A172 (cell line): ENCODE measurements around the gene GALNT12. TPM values are rescaled to one million over a fixed set of nuclear protein-coding genes. Genes with fewer than 3 reads are reported as not detected.

Experiments used
- DNase-seq: peaks from one replicate; pipeline ENCODE4 v3.0.0-alpha.2; 2015; ENCODE audit warnings: low spot score
- total RNA-seq: library from RNA; depleted of rRNA; stranded (reverse); fragments of >200 nt; shearing (Covaris generic); gene quantifications from 2 replicates; pipeline ENCODE4 v1.2.3, GENCODE V29; 2014

GALNT12 gene
- total RNA-seq, 1 experiment from 2014 or later, result 5.4 TPM

GRCh38 chr9:98804083-98804482, 3.4 kb upstream of the GALNT12 start:
- DNase-seq, result no peak

DNA sequence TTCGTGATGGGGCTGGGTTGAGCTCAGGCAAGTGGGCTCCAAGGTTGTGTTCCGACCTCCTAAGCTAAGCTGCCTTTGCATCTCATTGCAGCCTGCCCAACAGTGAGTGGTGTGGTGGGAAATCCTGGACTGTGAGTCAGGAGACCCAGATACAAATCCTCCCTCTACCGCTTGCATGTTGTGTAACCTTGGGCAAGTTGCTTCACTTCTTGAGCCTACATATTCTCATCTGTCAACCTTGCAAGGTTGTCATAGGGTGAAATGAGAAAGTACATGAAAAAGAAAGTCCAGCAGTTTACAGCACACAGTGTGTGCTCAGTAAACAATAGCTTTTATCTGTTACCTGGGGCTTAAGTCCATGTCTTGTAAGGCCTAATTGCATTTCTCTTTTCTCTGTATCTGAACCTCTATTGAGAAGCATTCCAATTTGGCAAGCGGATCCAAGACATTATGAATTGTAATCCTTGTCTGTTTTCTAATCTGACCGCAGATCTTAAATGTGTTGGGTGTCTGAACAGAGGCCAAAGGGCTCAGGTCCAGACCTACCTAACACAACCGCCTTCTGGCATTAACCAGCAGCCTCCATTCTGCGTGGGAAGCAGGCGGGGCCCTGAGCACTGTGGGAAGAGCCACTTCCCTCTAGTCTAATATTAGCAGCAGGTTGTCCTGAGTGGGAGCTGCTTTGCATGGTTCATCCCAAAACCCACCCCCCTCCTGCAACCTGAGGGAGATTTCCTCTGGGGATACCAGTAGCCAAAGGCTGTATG, 1.8 kb upstream of the GALNT12 start:
- no peak for DNase-seq

- DNase-seq, result no peak
These were observed 955 bp upstream of the GALNT12 start for GRCh38 chr9:98806394-98807035.

GRCh38 chr9:98807814-98808195, 335 bp downstream of the GALNT12 start:
- DNase-seq, result no peak

DNA sequence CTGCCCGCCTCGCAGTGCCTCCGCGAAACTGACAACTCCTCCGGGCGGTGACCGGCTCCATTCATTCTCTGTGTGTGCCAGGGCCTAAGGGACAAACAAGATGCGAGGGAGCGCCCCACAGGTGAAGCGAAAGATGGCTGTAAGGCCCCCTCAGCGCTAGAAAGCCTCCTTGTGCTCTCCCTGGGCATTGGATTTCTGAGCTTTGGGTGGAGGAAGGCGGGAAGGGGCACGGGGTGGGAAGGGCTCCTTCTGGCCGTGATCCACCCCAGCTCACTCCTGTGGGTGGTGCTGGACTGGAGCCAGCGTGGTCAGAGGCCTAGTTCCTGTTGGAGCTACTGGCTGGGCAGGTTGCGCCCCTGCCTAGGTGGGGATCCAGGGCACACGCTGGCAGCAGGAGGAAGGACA, 943 bp downstream of the GALNT12 start:
- DNase-seq, result no peak

- no peak for DNase-seq
These were observed 1.4 kb downstream of the GALNT12 start for GRCh38 chr9:98808875-98809274.

- DNase-seq, result no peak
These were observed 2.0 kb downstream of the GALNT12 start for GRCh38 chr9:98809311-98810101.

DNA sequence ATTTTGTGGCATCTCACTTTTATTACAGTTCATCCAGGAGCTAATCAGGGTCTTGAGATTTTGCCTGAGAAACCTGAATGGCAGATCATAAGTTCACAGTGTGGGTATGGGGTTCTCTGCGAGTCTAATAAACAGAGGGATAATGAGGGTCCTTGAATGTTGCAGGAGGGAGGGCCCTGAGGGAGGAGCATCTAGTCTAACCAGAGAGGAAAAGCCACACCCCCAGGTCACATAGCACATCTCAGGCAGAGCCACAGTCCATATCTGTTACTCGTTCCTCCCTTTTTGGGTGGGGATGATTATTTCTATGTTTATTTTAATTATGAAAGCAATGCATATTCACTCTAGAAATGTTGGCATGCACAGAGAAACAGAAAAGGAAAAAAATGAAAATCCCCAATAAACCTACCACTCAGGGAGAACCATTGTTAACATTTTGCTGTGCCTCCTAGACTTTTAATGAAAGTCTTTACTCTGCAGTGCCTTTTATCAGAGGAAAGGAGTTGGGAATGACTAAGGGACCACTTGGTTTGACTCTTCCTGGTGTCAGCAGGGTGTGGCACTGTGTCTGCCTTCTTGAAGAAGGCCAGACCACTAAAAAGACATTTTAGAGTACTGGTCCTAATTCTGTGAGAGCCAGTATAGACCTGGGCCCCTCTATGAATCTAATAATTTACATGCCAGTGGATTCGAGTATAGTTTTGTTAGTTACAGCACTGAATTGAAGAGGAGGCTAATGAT, 2.8 kb downstream of the GALNT12 start:
- DNase-seq, result peak; percentile 37

DNA sequence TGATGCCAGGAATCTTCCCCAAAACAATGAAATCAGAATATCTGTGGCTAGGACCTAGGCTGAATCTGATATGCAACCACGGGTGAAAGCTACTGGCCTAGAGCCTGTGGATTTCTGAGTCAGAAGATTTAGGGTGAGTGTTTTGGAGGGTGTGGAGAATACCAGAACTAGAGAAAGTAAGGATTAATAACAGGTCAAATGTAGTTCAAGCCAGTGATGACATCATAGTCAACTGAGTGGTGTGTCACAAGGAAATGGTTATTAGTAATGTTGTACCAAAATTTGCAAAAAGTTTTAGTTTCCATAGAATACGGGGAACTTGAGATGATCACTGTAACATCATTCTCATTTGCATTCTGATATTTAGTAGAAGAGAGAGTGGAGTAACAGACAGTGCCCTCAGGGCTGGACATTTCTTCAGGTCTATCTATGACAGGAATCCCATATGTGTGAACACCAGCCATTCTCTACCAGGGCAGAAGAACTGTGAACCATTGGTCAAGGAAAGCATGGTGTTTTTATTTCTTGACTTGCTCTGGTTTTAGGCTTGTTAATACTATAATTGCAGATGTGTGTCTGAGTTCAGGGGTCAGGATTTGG, 3.7 kb downstream of the GALNT12 start:
- peak; percentile 89 for DNase-seq

GRCh38 chr9:98815391-98815951, 8.0 kb downstream of the GALNT12 start:
- DNase-seq, result no peak

DNA sequence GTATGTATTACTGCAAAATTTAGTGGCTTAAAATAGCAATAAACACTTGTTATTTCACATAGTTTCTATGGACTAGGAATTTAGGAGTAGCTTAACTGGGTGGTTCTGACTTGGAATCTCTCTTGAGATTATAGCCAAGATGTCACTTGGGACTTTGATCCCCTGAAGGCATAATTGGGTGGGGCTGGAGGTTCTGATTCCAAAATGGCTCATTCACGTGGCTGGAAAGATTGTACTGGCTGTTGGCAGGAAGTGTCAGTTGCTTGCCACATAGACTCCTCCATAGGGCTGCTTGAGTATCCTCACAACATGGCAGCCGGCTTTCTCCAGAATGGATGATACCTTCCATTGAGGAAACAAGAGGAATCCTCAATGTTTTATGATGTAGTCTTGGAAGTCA, 11.3 kb downstream of the GALNT12 start:
- no peak for DNase-seq

DNA sequence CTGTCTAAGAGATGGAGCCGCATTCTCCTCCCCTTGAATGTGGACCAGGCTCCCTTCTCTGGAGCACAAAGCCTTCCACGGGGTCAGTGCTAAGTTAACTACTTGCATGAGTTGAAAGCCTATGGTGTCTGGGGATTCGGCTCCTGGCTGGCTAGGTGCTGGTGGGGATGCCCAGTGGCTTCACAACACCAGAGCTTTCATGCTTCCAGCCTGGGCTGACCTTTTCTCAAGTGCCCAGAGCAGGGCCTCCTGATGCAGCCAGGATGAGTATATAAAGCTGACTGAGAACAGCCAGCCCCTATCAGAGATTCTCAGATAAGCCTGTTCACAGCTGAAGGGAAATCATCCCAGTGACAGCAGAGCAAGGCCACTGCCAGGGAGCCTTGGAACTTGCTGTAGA, 11.8 kb downstream of the GALNT12 start:
- no peak for DNase-seq

DNA sequence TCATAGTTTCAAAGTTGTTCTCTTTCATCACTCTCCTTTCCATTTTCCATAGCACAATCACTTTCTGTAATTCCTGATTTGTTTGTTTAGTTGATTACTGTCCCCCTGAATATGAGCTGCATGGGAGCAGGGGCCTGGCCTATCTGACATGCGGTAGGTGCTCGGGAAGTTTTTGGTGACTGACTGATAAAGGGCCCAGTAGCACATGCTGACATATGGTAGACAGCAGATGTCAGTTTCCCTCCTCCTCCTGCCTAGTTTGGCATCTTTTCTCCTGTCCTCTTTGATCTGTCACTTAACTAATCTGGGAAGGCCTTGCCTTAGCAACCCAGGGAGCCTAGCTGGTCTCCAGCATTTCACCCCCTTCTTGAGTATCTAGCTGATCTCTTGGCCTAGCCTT, 14.4 kb downstream of the GALNT12 start:
- no peak for DNase-seq

- DNase-seq, result no peak
These were observed 15.2 kb downstream of the GALNT12 start for GRCh38 chr9:98822661-98823060.

- no peak for DNase-seq
These were observed 16.3 kb downstream of the GALNT12 start for GRCh38 chr9:98823666-98824334.

GRCh38 chr9:98825414-98825813, 17.9 kb downstream of the GALNT12 start:
- no peak for DNase-seq

GRCh38 chr9:98826716-98827115, 19.2 kb downstream of the GALNT12 start:
- no peak for DNase-seq

GRCh38 chr9:98829766-98830165, 22.3 kb downstream of the GALNT12 start:
- DNase-seq, result no peak

GRCh38 chr9:98830554-98830953, 23.1 kb downstream of the GALNT12 start:
- no peak for DNase-seq

GRCh38 chr9:98831696-98832095, 24.2 kb downstream of the GALNT12 start:
- DNase-seq, result no peak

- DNase-seq, result no peak
These were observed 25.3 kb downstream of the GALNT12 start for GRCh38 chr9:98832768-98833089.
